Thyroid gland (tissue), 4 donors: ENCODE data around the gene TES. TPM values are rescaled to one million over a fixed set of nuclear protein-coding genes. Genes with fewer than 3 reads are reported as not detected.
A peak's percentile ranks its signal among the peaks of the same experiment; 100 is the strongest.

Experiments
- DNase-seq, 2 donors: peaks; one replicate each; pipeline ENCODE4 v3.0.0-alpha.2; 2019
- H3K27ac ChIP-seq, 3 donors: fragments of 200-600 bp; sonication (generic); 1 replicate in 2 of 3; 2 replicates in 1 of 3; pipeline ENCODE4 v1.5.1; 2016 to 2019; ENCODE audit warnings: mild to moderate bottlenecking in 1 of 3, moderate library complexity in 1 of 3
- H3K27me3 ChIP-seq: fragments of 200-600 bp; sonication (generic); one replicate; pipeline ENCODE4 v1.5.1; 2019
- H3K36me3 ChIP-seq, 2 donors: fragments of 200-600 bp; sonication (generic); one replicate each; pipeline ENCODE4 v1.5.1; 2016 to 2019
- H3K4me1 ChIP-seq, 2 donors: fragments of 200-600 bp; sonication (generic); one replicate each; pipeline ENCODE4 v1.5.1; 2017 to 2019
- H3K4me3 ChIP-seq, 3 donors: fragments of 200-600 bp; sonication (generic); replicated peaks in 1 of 3; 1 replicate in 2 of 3; 2 replicates in 1 of 3; pipeline ENCODE4 v1.5.1; 2016; ENCODE audit warnings: mild to moderate bottlenecking in 1 of 3
- H3K9me3 ChIP-seq: fragments of 200-600 bp; sonication (generic); one replicate; pipeline ENCODE4 v1.5.1; 2017
- POLR2A ChIP-seq, 2 donors: fragments of 450-650 bp; IDR thresholded peaks; one replicate each; pipeline ENCODE4 v1.6.1; 2017; ENCODE audit warnings: antibody characterized with exemption in 2 of 2, mild to moderate bottlenecking in 2 of 2, moderate library complexity in 1 of 2
- WGBS, 2 donors: methylation state at CpG; one replicate each; pipeline ENCODE4 v1.1.5; 2017; 5-methylcytosine and 5-hydroxymethylcytosine counted together
- intact Hi-C: fragments of 100-400 bp; cut with DNase I; formaldehyde crosslinking; loops from one replicate; pipeline ENCODE4 v1.15.1; 2023
- total RNA-seq, 4 donors: library from RNA; depleted of rRNA; stranded (reverse); fragments of >200 nt; gene quantifications; one replicate each; pipeline ENCODE4 v1.2.3, GENCODE V29; 2016
- TF ChIP-seq, protein P1 (sequence below), 6 experiments: fragments of 200-600 bp in 3 of 6; fragments of 450-650 bp in 3 of 6; sonication (generic) in 3 of 6; IDR thresholded peaks; one replicate each; pipeline ENCODE4 v1.5.1; 2016 to 2019; ENCODE audit warnings: antibody characterized with exemption in 6 of 6, mild to moderate bottlenecking in 2 of 6, inconsistent platforms in 1 of 6, moderate library complexity in 1 of 6

Gene TES
- total RNA-seq, 4 donors from 2014 or later: 148 to 177 (median 158) TPM

- no peaks in the 10 kb centered on the region for H3K27me3 ChIP-seq
- peak in 1 of 2 donors; percentile 27 for DNase-seq
- TF ChIP-seq POLR2A (IDR thresholded peaks at IDR 0.05): no peak
- TF ChIP-seq, protein P1, sequence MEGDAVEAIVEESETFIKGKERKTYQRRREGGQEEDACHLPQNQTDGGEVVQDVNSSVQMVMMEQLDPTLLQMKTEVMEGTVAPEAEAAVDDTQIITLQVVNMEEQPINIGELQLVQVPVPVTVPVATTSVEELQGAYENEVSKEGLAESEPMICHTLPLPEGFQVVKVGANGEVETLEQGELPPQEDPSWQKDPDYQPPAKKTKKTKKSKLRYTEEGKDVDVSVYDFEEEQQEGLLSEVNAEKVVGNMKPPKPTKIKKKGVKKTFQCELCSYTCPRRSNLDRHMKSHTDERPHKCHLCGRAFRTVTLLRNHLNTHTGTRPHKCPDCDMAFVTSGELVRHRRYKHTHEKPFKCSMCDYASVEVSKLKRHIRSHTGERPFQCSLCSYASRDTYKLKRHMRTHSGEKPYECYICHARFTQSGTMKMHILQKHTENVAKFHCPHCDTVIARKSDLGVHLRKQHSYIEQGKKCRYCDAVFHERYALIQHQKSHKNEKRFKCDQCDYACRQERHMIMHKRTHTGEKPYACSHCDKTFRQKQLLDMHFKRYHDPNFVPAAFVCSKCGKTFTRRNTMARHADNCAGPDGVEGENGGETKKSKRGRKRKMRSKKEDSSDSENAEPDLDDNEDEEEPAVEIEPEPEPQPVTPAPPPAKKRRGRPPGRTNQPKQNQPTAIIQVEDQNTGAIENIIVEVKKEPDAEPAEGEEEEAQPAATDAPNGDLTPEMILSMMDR (IDR thresholded peaks at IDR 0.05): peak; percentile 50 to 95 (median 80)
- no peaks in the 10 kb centered on the region for H3K36me3 ChIP-seq
- H3K27ac ChIP-seq: peak overlapping the region; percentile 37 to 79 (median 64)
- H3K4me3 ChIP-seq: no peak overlapping the region
- intact Hi-C loops: loop anchor here (5.0 kb wide), 1 partner anchor 329 kb away; no protein-coding TSS in a partner anchor
- 1% methylated on average over 2 of the region's 2 CpGs for WGBS, 2 donors
- no peaks in the 10 kb centered on the region for H3K9me3 ChIP-seq
- H3K4me1 ChIP-seq: peaks cover 18 to 24% of the 10 kb centered on the region in 2 donors
Measured at GRCh38 chr7:116258734-116259133, 48.4 kb downstream of the TES start.

- H3K4me1 ChIP-seq: peaks cover 18 to 24% of the 10 kb centered on the region in 2 donors
- TF ChIP-seq, protein P1 (IDR thresholded peaks at IDR 0.05): no peak
- TF ChIP-seq POLR2A (IDR thresholded peaks at IDR 0.05): no peak
- no peak for DNase-seq
- no peaks in the 10 kb centered on the region for H3K27me3 ChIP-seq
- 83 to 85% methylated on average over 5 of the region's 5 CpGs for WGBS, 2 donors
- H3K9me3 ChIP-seq: no peaks in the 10 kb centered on the region
- H3K36me3 ChIP-seq: no peaks in the 10 kb centered on the region
- peak overlapping the region; percentile 11 to 79 (median 64) for H3K27ac ChIP-seq
- no peak overlapping the region for H3K4me3 ChIP-seq
- intact Hi-C loops: loop anchor here (5.0 kb wide), 1 partner anchor 328 kb away; no protein-coding TSS in a partner anchor
Measured at GRCh38 chr7:116259156-116259870, 49.0 kb downstream of the TES start.

- Histone ChIP-seq H3K4me3 (no peak overlapping the region), H3K36me3 (no peaks in the 10 kb centered on the region), H3K4me1 (peaks cover 18 to 24% of the 10 kb centered on the region in 2 donors), H3K9me3 (no peaks in the 10 kb centered on the region), H3K27ac (no peak overlapping the region), H3K27me3 (no peaks in the 10 kb centered on the region)
- no peak for DNase-seq
- WGBS, 2 donors: 76 to 99% methylated on average over 5 of the region's 5 CpGs
- intact Hi-C loops: loop anchor here (5.0 to 10.0 kb wide), 2 partner anchors 327 to 555 kb away; no protein-coding TSS in a partner anchor
- TF ChIP-seq, protein P1 (IDR thresholded peaks at IDR 0.05): no peak
- TF ChIP-seq POLR2A (IDR thresholded peaks at IDR 0.05): no peak
Measured at GRCh38 chr7:116259871-116260440, 49.6 kb downstream of the TES start.

- Histone ChIP-seq H3K27ac (no peak overlapping the region), H3K4me1 (peaks cover 13 to 17% of the 10 kb centered on the region in 2 donors), H3K9me3 (no peaks in the 10 kb centered on the region), H3K27me3 (no peaks in the 10 kb centered on the region), H3K4me3 (no peak overlapping the region), H3K36me3 (no peaks in the 10 kb centered on the region)
- TF ChIP-seq, protein P1 (IDR thresholded peaks at IDR 0.05): no peak
- TF ChIP-seq POLR2A (IDR thresholded peaks at IDR 0.05): no peak
- no peak for DNase-seq
- 87 to 88% methylated on average over 3 of the region's 3 CpGs for WGBS, 2 donors
- intact Hi-C loops: loop anchor here (10.0 kb wide), 1 partner anchor 553 kb away; no protein-coding TSS in a partner anchor
Measured at GRCh38 chr7:116261904-116262303, 51.6 kb downstream of the TES start.

DNA sequence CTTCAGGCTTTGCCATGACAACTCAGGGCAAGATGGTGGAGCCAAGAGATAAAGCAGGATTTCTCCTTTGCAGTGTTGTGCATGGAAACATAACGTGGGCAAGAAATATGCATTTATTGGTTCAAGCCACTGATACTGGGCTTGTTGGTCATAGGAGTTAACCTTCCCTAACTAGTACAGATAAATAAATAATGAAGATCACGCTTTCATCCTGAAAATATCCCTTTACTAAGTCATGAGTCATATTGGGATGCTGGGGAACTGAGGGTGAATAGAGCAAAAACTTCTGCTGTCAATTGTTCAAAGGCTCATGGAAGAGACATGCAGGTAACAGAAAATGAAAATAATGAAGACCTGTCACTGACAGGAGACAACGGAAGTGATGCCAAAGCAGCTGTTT, 55.5 kb downstream of the TES start:
- Histone ChIP-seq H3K36me3 (no peaks in the 10 kb centered on the region), H3K9me3 (no peaks in the 10 kb centered on the region), H3K4me1 (peaks cover 5 to 7% of the 10 kb centered on the region in 2 donors), H3K27me3 (no peaks in the 10 kb centered on the region), H3K27ac (no peak overlapping the region), H3K4me3 (no peak overlapping the region)
- TF ChIP-seq, protein P1 (IDR thresholded peaks at IDR 0.05): no peak
- no peak for TF ChIP-seq POLR2A (IDR thresholded peaks at IDR 0.05)
- intact Hi-C loops: loop anchor here (10.0 kb wide), 1 partner anchor 549 kb away; no protein-coding TSS in a partner anchor
- DNase-seq: no peak
- WGBS, 2 donors: 92% methylated on average over 3 of the region's 3 CpGs
